NCI-H2196 (cell line): ENCODE results near the gene SERPINB4.

Experiments used
- DNase-seq: peaks from one replicate; lab custom pipeline; 2025; ENCODE audit not compliant: unreplicated experiment; lab: John Stamatoyannopoulos, UW

The SERPINB4 gene

DNA sequence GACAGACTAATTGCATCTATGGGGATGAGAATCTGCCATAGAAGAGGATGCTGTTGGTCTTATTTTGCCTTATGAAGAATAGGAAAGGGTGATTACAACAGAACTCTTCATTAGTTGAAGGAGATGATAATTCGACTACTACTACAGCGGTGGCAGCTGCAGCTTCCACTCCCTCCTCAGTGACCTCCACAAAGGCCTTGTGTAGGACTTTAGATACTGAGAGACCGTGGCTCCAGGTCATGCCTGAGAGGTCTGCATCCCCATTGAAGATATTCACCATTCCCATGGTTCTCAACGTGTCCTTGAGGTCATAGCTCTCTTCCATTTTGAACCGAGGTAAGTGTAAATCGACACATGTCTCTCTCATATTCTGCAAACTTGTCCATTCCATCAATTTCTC, 6.4 kb downstream of the SERPINB4 start:
- DNase-seq: no peak

DNA sequence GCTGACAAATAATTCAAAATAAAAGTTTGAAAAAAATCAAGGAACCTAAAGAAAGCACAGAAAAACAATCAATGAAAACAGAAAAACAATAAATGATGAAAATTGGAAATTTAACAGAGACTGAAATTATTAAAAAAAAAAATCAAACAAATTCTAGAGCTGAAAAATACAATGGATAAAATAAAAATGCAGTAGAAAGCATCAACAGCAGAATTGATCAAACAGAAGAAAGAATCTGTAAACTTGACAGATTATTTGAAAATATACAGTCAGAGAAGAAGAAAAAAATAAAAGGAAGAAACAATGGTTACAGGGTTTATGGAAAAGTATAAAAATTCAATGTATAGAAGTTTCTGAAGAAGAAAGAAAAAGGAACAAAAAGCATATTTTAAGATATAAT, 16.2 kb downstream of the SERPINB4 start:
- no peak for DNase-seq

DNA sequence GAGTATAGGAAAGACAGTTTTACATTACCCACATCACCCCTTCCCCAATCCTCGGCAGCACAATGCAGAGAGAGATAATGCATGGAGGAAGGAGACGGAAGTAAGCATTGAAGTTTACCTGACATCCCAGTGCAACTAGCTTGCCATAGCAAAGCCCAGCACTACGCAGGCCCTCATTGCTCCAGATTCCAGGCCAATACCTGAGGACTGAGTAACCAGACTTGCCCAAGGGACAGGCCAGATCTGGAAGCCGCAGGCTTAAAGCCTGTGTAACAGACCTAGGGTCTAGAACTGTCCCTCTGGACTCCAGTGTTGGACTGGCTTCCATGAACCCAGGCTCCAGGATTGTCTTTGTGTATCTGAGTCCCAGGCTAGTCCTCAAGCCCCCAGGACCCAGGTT, 17.6 kb downstream of the SERPINB4 start:
- no peak for DNase-seq

DNA sequence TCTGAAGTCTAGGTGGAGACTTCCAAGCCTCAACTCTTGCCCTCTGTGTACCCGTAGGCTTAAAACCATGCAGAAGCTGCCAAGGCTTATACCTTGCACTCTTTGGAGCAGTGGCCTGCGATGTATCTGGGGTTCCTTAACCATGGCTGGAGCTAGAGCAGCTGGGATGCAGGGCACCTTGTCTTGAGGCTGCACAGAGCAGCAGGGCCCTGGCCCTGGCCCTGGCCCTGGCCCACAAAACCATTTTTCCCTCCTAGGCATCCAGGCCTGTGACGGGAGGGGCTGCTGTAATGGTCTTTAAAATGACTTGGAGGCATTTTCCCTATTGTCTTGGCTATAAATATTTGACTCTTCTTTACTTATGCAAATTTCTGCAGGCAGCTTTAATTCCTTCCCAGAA, 19.2 kb downstream of the SERPINB4 start:
- DNase-seq: no peak

DNA sequence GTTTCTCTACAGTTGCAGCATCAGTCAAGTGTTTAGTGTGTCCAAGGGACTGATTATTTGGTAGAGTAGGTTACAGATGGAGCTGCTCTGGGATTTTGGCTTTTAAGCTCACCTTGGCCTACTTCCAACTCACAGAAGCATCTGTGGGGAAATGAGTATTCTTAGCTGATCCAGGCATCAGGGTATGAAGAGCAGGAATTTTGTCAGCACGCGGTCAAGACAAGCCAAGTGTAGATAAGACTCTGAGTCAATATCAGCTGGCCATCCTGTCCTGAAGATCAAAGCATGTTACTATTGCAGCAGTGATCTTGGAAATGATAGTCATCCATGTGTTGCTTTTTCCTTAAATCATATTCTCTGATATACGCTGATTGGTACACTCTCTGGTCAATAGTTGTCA, 24.4 kb downstream of the SERPINB4 start:
- DNase-seq: no peak

DNA sequence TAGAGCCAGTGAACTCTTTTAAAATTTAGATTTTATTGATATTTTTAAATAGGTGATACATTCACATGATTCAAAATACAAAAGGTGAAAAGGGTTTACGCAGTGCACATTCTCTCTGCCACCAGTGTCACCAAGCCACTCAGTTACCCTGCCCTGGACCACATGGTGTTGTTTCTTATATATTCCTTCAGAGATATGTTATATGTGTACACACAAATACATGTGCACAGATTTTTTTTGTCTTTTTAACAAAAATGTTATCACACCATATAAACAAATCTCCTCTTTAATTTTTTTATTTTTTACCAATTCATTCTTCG, 26.2 kb downstream of the SERPINB4 start:
- no peak for DNase-seq

DNA sequence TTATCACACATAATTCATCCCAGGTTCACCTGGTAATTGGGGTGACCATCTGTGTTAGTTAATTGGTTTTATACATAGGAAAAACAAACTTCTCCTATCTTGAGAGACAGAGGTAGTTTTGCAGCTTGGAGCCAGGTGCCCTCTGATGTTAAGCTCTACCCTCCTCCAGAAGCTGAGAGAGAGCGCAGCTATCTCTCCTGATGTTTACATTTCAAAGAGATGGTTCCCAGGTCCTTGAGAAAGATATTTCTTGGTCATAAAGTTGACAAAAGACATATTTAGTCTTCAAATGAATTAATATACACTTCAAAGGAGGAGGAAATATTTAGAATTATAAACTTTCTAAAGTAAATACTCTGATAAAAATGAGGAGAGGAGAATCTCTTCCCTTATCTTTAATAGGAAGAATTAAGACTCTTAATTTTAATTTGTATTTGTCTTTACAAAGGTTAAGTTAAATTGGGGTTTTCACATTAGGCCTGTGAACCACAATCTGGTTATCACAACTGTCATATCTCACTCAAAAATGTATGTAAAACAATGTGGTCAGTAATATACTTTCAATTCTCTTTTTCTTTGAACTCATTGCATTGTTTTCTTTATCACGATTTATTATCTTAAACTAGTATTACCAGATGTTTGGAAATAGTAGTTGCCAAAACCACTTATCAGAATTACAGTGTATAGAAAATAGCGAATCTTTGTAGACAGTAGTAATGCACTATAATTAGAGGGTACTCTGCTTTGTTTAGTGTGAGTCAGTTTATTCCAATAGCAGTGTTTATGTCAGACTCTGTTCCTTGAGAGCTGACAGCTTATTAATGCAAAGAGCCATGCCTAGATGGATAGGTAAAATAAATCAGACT, 26.8 kb downstream of the SERPINB4 start:
- DNase-seq: no peak

DNA sequence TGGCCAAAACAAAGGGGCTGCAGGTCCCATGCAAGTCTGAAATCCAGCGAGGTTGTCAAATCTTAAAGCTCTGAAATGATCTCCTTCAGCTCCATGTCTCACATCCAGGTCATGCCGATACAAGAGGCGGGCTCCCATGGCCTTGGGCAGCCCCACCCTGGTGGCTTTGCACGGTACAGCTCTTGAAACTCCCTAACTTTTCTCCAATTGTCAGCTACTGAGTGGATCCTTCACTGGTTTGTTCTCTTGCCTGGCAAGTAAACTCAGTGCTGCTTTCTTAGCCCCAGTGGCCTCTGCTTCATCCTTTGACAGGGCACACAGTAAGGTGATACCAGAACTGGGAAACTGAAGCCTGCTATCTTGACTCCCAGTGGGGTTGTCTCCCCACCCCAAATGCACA, 30.6 kb downstream of the SERPINB4 start:
- DNase-seq: no peak

DNA sequence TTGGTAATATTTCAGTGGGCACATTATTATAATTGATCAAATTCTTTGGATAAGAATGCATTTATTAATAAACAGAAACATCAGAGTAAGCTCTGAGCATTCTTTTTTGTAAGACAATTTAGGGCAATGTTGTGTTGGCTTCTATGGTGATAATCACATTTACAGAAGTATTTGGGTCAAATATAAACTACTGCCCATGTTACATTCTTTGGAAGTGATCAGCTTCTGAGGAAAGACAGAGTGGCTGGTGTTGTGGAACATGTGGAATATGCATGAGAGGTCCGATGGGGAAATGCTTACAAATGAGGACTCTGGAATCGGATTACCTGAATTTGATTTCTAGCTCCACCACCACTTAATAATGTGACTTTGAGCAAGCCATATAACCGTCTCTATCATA, 37.5 kb downstream of the SERPINB4 start:
- DNase-seq: no peak

DNA sequence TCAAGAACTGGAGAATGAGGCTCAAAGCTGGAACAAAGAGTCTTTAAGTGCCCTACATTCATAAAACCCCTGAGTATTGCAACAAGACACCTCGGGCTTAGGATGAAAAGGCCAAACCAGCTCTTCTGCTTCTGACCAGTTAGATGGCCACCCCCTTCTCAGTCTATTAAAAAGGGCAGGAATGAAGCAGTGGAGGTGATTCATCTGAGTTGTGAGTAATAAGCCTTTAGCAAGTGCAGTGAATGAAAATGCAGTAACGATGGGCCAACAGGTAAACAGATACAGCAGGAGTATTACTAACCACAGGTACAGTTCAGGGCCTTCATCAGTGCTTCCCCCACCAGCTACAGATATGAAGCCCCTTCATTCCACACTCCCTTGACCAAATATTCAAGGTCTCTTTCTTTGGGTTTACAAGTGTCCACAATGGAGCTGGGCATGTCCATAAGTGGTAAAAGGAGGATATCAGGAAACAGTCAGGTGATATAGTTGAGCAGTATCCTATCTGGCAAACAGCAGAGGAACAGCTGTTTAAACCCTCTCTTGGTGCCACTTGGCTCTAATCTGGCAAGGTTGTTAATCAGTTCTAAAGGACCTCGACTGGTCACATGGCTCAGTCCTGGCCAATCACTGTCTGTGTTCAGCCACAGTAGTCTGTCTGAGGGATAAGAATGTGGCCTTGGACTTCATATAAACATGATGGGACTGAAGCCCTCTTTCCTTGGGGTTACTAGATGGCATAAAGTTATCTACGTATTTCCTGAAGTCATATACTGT, 39.1 kb downstream of the SERPINB4 start:
- DNase-seq: peak; percentile 82

DNA sequence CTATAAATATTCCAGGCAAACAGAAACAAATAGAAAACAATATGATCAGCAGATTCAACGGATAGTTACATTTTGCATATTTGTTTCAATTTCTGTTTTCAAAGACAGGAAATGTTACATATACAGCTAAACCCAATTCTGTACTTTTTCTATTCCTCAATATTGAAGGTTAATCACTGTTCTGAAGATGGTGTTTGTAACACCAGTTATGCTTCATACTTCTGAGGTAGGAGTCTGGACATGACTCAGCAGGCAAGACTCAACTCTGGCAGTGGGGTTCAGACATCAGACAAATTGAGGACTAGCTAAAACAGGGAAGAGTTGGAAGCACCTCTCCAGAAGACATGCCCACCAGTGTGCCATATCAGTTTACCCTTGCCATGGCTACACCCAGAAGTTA, 40.3 kb downstream of the SERPINB4 start:
- no peak for DNase-seq

DNA sequence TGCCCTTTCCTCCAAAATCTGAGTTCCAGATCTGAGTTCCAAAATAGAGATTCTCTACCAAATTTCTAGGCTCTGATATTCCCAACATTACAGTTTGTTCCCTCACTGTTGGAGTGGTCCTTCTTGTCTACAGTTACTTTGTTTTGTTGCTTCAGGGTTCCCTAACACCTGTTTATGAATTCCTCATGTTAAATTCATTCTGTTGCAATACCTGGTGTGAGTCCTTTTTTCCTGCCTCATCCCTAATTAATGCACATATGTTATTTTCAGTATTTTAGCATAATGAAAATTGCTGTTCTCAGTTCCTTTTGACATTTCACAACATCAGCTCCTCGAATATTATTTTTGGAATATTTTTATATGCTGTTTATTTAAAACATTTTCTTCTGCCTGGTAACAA, 40.7 kb downstream of the SERPINB4 start:
- DNase-seq: no peak

DNA sequence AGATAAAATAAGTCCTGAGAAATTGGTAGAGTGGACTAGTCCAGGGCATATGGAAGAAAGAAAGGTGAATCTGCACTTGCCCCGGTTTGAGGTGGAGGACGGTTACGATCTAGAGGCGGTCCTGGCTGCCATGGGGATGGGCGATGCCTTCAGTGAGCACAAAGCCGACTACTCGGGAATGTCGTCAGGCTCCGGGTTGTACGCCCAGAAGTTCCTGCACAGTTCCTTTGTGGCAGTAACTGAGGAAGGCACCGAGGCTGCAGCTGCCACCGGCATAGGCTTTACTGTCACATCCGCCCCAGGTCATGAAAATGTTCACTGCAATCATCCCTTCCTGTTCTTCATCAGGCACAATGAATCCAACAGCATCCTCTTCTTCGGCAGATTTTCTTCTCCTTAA, 47.1 kb downstream of the SERPINB4 start:
- DNase-seq: no peak

DNA sequence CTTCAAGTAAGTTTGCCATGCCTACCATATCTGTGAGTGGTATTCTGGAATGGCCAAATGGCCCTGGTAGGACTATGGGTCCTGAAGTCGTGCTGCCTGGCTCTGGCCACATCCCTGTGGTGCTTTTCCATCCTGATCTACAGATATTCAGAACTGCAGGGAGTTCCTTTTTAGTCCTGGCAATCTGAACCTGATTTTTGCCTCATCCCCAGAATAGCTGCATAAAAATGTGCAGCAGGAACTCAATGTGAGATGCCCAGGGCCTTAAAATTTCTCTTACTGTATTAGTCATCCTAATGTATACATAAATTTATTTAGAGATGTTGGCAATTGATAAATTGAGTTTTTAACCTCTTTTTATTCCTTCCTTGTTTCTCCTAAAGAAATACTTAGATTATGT, 51.6 kb downstream of the SERPINB4 start:
- DNase-seq: no peak

DNA sequence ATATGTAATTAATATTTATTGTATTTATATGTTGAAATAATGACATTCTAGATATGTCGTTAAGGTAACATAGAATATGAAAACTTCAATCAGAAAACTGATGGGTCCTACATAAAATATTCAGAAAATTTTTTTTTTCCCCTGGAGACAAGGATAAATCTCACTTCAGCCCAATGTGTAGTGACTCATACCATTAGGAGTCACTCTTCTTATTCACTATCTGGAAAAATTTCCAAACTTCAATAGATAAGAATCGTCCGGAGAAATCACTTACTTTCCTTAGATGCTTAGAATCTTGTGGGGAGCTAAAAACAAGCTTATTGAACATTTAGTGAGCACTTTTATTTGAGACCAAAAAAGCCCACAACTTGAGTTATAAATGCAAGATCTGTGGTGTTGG, 52.3 kb downstream of the SERPINB4 start:
- DNase-seq: no peak

DNA sequence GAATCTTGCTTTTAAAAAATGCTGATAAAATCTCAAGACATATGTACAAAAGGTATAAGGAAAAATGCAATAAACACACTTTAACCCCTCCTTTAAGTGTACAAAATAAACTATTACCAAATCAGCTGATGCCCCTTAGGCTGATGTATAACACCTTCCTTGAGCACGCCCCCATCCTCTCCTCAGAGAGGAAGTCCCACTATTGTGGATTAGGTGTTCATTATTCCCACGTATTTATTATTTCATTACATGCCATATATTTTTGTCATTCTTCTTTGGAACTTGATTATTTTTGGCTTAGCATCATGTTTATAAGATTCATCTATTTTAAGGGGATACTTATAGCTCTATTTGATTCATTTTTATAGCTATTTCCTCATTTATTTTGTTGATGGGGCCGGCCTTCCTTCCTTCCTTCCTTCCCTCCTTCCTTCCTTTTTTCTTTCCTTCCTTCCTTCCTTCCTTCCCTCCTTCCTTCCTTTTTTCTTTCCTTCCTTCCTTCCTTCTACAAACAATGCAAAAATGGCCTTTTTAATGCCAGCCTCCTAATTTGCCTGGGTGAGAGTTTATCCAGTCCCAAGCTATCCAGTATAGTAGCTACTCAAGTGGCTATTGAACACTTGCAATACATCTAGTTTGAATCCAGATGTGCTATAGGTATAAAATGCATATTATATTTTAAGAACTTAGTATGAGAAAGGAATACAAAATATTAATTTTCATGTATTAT, 52.9 kb downstream of the SERPINB4 start:
- no peak for DNase-seq

DNA sequence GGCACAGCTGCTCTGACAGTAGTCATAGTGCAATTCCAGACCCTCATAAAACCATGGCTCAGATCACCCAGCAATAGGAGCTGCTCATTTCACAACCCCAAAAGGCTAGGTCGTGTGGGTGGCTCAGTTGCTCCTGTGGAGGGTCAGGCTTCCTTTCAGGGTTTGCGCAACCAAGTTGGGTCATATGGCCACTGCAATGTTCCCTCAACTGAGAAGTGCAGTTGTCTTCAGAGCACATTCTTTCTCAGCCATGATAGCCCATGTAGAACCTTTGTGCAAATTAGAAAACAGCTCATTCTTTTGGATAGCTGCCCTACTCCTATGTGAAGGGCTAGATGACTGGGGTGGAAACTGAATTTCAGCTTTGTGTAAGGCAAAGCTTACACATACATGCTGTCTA, 53.7 kb downstream of the SERPINB4 start:
- DNase-seq: no peak

DNA sequence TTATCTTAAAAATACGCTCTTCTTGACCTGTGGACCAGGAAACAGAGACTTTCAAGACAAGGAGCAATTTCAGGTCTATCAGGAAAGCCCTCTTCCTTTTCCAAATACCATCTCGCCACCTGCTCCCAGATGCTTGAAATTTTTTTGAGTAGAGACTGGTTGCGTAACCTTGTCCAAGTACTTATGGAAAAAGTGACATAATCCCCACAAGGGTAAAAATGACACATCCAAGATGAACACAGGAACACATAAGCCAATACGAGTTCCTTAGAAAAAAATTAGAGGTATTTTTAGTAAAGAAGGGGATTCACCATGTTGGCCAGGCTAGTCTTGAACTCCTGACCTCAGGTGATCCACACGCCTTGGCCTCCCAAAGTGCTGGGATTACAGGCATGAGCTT, 55.1 kb downstream of the SERPINB4 start:
- no peak for DNase-seq
